Activated T-cell treated with anti-CD3 and anti-CD28 coated beads for 1 hour (primary cell): Measurements from ENCODE around the gene RHOC.

Source experiments
- DNase-seq: peaks from one replicate; pipeline ENCODE4 v3.0.0-alpha.2; 2020; ENCODE audit warnings: low read depth

RHOC gene

GRCh38 chr1:112717263-112717873 lies 10.4 kb upstream of the RHOC start:
- DNase-seq = no peak

GRCh38 chr1:112716133-112716720 lies 9.3 kb upstream of the RHOC start:
- DNase-seq = peak; percentile 70

- DNase-seq = peak; percentile 93
These were observed 8.5 kb upstream of the RHOC start, which contains the start of gene PPM1J for GRCh38 chr1:112715264-112716053. TSS of gene PPM1J (minus strand) at chr1:112715332. CDS start at chr1:112715301, 31 bp downstream.

- no peak for DNase-seq
These were observed 7.7 kb upstream of the RHOC start for GRCh38 chr1:112714313-112715263.

- DNase-seq = no peak
These were observed 6.8 kb upstream of the RHOC start for GRCh38 chr1:112713466-112714312.

GRCh38 chr1:112712701-112713128 lies 5.8 kb upstream of the RHOC start:
- DNase-seq = no peak

- no peak for DNase-seq
These were observed 5.3 kb upstream of the RHOC start for GRCh38 chr1:112712191-112712590.

GRCh38 chr1:112711670-112712069 lies 4.7 kb upstream of the RHOC start:
- no peak for DNase-seq

- DNase-seq = no peak
These were observed 4.1 kb upstream of the RHOC start for GRCh38 chr1:112711041-112711440.

- DNase-seq = no peak
These were observed 3.7 kb upstream of the RHOC start for GRCh38 chr1:112710586-112710985.

- no peak for DNase-seq
These were observed 3.2 kb upstream of the RHOC start for GRCh38 chr1:112710159-112710558.

GRCh38 chr1:112708489-112708888 lies 1.6 kb upstream of the RHOC start:
- no peak for DNase-seq

- no peak for DNase-seq
These were observed 1.1 kb upstream of the RHOC start for GRCh38 chr1:112708002-112708448.

- DNase-seq = peak; percentile 45
These were observed 484 bp upstream of the RHOC start for GRCh38 chr1:112707221-112708001.

GRCh38 chr1:112704934-112705627 lies 1.8 kb downstream of the RHOC start:
- no peak for DNase-seq

- DNase-seq = no peak
These were observed 2.5 kb downstream of the RHOC start for GRCh38 chr1:112704391-112704933.

- no peak for DNase-seq
These were observed 3.2 kb downstream of the RHOC start for GRCh38 chr1:112703706-112704105.

GRCh38 chr1:112702420-112703261 lies 4.3 kb downstream of the RHOC start:
- DNase-seq = no peak
